GM10266 (cell line): ENCODE measurements around the gene C9orf43.
A peak's percentile ranks its signal among the peaks of the same experiment; 100 is the strongest.
"Not testable (repeated sequence)": the region's sequence is repeated elsewhere in the genome, so short reads cannot be mapped to it uniquely, and the experiment has no call there.

Source experiments
- DNase-seq: peaks from one replicate; pipeline ENCODE4 v3.0.0; 2012; ENCODE audit errors: extremely low spot score
- TF ChIP-seq, protein P1 (sequence below): IDR thresholded peaks from 2 replicates; pipeline ENCODE4 v1.5.1; 2012; ENCODE audit warnings: mild to moderate bottlenecking, low read depth; ENCODE audit not compliant: control insufficient read depth, insufficient read depth; ENCODE audit errors: missing control alignments

C9orf43 gene, protein sequence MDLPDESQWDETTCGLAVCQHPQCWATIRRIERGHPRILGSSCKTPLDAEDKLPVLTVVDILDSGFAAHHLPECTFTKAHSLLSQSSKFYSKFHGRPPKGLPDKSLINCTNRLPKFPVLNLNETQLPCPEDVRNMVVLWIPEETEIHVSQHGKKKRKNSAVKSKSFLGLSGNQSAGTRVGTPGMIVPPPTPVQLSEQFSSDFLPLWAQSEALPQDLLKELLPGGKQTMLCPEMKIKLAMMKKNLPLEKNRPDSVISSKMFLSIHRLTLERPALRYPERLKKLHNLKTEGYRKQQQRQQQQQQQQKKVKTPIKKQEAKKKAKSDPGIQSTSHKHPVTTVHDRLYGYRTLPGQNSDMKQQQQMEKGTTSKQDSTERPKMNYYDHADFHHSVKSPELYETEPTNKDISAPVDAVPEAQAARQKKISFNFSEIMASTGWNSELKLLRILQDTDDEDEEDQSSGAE

DNA sequence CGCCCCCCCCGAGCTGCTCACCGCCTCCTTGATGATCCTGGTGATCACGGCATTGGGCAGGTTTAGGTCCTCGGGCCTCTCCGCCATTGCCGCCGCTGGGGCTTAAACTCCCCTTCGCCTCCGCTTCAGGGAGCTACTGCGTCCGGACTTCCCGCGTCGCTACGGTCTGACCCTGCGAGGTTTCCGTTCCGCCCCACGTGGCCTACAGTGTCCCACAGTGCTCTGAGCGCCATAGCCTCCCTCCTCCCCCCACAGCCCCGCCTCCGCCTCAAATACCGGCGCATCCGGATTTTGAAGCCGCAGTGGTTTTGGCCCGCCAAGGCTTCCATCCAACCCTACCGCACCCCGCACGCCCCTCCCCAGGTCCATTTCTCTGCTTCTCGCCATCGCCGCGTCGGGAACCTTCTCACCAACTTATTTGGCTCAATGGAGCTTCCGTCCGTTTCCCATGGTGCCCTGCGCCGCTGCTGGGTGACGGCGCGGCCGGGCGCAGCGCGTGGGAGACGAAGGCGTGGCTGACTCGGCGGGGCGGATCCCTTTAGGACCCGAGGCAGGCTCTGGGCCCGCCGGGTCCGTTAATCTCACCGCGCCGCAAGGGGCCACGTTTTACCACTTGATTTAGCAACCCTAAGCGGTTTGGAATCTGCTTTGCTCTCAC is at the start of gene C9orf43, which contains the start of gene POLE3:
C9orf43 (plus strand) TSS at position 541 of the 658 bp plus-strand sequence. CDS start 2,747 bp downstream, outside the sequence.
POLE3 (minus strand) TSS at position 469 of the 658 bp plus-strand sequence; CDS start at position 87, 382 bp downstream.
- peak; percentile 90 for DNase-seq
- TF ChIP-seq, protein P1, sequence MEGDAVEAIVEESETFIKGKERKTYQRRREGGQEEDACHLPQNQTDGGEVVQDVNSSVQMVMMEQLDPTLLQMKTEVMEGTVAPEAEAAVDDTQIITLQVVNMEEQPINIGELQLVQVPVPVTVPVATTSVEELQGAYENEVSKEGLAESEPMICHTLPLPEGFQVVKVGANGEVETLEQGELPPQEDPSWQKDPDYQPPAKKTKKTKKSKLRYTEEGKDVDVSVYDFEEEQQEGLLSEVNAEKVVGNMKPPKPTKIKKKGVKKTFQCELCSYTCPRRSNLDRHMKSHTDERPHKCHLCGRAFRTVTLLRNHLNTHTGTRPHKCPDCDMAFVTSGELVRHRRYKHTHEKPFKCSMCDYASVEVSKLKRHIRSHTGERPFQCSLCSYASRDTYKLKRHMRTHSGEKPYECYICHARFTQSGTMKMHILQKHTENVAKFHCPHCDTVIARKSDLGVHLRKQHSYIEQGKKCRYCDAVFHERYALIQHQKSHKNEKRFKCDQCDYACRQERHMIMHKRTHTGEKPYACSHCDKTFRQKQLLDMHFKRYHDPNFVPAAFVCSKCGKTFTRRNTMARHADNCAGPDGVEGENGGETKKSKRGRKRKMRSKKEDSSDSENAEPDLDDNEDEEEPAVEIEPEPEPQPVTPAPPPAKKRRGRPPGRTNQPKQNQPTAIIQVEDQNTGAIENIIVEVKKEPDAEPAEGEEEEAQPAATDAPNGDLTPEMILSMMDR, result no peak

GRCh38 chr9:113361304-113362018 is 49.1 kb upstream of the C9orf43 start:
- TF ChIP-seq, protein P1, result no peak
- DNase-seq, result no peak

GRCh38 chr9:113363336-113363735 is 47.2 kb upstream of the C9orf43 start:
- TF ChIP-seq, protein P1, result no peak
- no peak for DNase-seq

DNA sequence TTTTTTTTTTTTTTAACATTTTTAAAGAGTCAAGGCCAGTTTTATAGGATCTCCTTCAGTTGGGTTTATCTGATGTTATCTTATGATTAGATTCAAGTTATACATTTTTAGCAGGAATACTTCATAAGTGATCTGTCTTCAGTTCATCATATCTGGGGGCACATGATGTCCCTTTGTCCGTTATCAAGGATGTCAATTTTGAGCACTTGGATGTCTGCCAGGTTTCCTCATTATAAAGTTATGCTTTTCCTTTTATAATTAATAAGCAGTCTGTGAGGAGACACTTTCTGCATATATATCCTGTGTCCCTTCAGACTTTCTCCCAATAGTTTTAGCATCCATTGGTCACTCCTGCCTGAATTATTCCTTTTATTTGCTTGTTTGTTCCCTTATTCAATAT is 45.6 kb upstream of the C9orf43 start:
- TF ChIP-seq, protein P1, result no peak
- no peak for DNase-seq

DNA sequence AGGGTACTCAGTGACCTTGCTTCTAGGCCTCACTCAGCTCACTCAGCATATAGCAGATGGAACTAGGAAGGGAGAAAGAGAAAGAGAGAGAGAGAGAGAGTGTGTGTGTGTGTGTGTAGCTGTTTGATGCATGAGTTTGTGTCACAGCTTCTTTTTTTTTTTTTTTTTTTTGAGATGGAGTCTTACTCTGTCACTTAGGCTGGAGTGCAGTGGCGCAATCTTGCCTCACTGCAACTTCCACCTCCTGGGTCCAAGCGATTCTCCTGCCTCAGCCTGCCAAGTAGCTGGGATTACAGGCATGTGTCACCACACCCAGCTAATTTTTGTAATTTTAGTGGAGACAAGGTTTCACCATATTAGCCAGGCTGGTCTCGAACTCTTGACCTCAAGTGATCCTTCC is 44.9 kb upstream of the C9orf43 start:
- DNase-seq, result not testable (repeated sequence)

GRCh38 chr9:113368348-113368981 is 42.1 kb upstream of the C9orf43 start:
- TF ChIP-seq, protein P1, result no peak

More at GRCh38 chr9:113368348-113368981, 42.1 kb upstream of the C9orf43 start:
- DNase-seq, result no peak
